MM.1S (cell line): ENCODE results near the gene GLS.

Experiments
- DNase-seq: peaks from one replicate; pipeline ENCODE4 v3.0.0-alpha.2; 2015
- H2AFZ ChIP-seq: fragments of 300-600 bp; sonication (generic); 2 replicates; pipeline ENCODE4 v1.6.0; 2016; ENCODE audit warnings: antibody characterized with exemption, low read length
- H3F3A ChIP-seq: fragments of 300-600 bp; sonication (generic); 2 replicates; pipeline ENCODE4 v1.6.1; 2016; ENCODE audit warnings: mild to moderate bottlenecking, antibody characterized with exemption, low read length, moderate library complexity, mixed read lengths; ENCODE audit not compliant: insufficient read depth
- H3K27ac ChIP-seq: fragments of 300-600 bp; sonication (generic); 2 replicates; pipeline ENCODE4 v1.5.1; 2016; ENCODE audit warnings: mild to moderate bottlenecking, low read length
- H3K27me3 ChIP-seq: fragments of 300-600 bp; sonication (generic); replicated peaks from 2 replicates; pipeline ENCODE4 v1.6.0; 2016; ENCODE audit warnings: low read length; ENCODE audit not compliant: insufficient read depth
- H3K36me3 ChIP-seq: fragments of 300-600 bp; sonication (generic); replicated peaks from 2 replicates; pipeline ENCODE4 v1.6.1; 2016; ENCODE audit warnings: mild to moderate bottlenecking, low read length, mixed read lengths; ENCODE audit not compliant: insufficient read depth
- H3K4me1 ChIP-seq: fragments of 300-600 bp; sonication (generic); 2 replicates; pipeline ENCODE4 v1.6.1; 2016; ENCODE audit warnings: low read length, mixed read lengths
- H3K4me2 ChIP-seq: fragments of 300-600 bp; sonication (generic); 2 replicates; pipeline ENCODE4 v1.6.0; 2016; ENCODE audit warnings: low read depth, low read length
- H3K4me3 ChIP-seq: fragments of 300-600 bp; sonication (generic); 2 replicates; pipeline ENCODE4 v1.5.1; 2016; ENCODE audit warnings: low read length, mixed read lengths
- H3K79me2 ChIP-seq: fragments of 300-600 bp; sonication (generic); 2 replicates; pipeline ENCODE4 v1.6.1; 2016; ENCODE audit warnings: mixed run types, low read length, mixed read lengths
- H3K9ac ChIP-seq: fragments of 300-600 bp; sonication (generic); 2 replicates; pipeline ENCODE4 v1.6.1; 2016; ENCODE audit warnings: low read length, mixed read lengths
- H3K9me2 ChIP-seq: fragments of 300-600 bp; sonication (generic); replicated peaks from 2 replicates; pipeline ENCODE4 v1.6.1; 2016; ENCODE audit warnings: mild to moderate bottlenecking, low read length, mixed read lengths; ENCODE audit not compliant: insufficient read depth
- H3K9me3 ChIP-seq: fragments of 300-600 bp; sonication (generic); replicated peaks from 2 replicates; pipeline ENCODE4 v1.6.1; 2016; ENCODE audit warnings: mild to moderate bottlenecking, low read length, mixed read lengths; ENCODE audit not compliant: insufficient read depth
- H4K20me1 ChIP-seq: fragments of 300-600 bp; sonication (generic); 2 replicates; pipeline ENCODE4 v1.6.1; 2016; ENCODE audit warnings: mild to moderate bottlenecking, low read length, moderate library complexity, mixed read lengths; ENCODE audit not compliant: insufficient read depth
- EZH2 ChIP-seq: fragments of 300-600 bp; sonication (generic); optimal IDR thresholded peaks from 2 replicates; pipeline ENCODE3; 2017; ENCODE audit warnings: low read depth, mild to moderate bottlenecking, antibody characterized with exemption, low read length, mixed read lengths
- EZH2phosphoT487 ChIP-seq: fragments of 300-600 bp; sonication (generic); IDR thresholded peaks from 2 replicates; pipeline ENCODE4 v1.6.1; 2018; ENCODE audit warnings: antibody characterized with exemption, low read length
- TF ChIP-seq, protein P1 (sequence below): fragments of 300-600 bp; sonication (generic); IDR thresholded peaks from 2 replicates; pipeline ENCODE4 v1.5.1; 2016; ENCODE audit warnings: antibody characterized with exemption, low read length, mixed read lengths

The GLS gene

DNA sequence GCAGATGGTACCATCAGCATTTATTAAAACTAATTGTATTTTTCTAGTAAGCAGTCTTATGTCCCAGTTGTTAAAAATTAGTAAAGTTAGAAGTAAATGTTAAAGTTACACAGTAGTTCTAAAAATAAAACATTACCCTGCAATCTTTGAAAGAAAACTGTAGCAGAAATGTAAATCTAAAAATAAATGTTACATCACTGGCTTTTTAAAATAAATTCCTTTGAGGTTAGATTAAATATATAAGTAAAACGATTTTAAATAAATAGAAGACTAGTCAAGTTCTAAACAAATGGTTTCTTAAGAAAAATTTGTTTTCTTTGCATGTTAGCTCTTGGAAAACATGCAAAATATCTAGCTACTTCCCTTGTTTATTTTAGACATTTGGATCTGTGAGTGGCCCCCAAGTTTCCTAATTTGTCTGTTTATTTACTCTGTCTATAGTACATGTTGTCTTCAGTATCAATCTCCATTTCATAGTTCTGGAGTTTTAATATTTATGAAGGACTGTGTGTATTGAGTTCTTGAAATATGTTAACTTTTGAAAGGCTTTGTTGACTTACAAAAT is 58.2 kb downstream of the GLS start:
- TF ChIP-seq, protein P1, sequence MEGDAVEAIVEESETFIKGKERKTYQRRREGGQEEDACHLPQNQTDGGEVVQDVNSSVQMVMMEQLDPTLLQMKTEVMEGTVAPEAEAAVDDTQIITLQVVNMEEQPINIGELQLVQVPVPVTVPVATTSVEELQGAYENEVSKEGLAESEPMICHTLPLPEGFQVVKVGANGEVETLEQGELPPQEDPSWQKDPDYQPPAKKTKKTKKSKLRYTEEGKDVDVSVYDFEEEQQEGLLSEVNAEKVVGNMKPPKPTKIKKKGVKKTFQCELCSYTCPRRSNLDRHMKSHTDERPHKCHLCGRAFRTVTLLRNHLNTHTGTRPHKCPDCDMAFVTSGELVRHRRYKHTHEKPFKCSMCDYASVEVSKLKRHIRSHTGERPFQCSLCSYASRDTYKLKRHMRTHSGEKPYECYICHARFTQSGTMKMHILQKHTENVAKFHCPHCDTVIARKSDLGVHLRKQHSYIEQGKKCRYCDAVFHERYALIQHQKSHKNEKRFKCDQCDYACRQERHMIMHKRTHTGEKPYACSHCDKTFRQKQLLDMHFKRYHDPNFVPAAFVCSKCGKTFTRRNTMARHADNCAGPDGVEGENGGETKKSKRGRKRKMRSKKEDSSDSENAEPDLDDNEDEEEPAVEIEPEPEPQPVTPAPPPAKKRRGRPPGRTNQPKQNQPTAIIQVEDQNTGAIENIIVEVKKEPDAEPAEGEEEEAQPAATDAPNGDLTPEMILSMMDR, result no peak
- TF ChIP-seq EZH2phosphoT487 (no peak), EZH2 (no peak)
- DNase-seq, result no peak
- Histone ChIP-seq H3K79me2 (no peaks in the 10 kb centered on the region), H3K4me2 (no peak overlapping the region), H3K27me3 (no peaks in the 10 kb centered on the region), H2AFZ (no peak overlapping the region), H3K9me3 (no peaks in the 10 kb centered on the region), H3K4me3 (no peak overlapping the region), H3K9me2 (no peaks in the 10 kb centered on the region), H4K20me1 (no peaks in the 10 kb centered on the region; the same call in 1 of the 2 replicates), H3K9ac (no peak overlapping the region), H3F3A (no peaks in the 10 kb centered on the region; the same call in 1 of the 2 replicates), H3K4me1 (no peaks in the 10 kb centered on the region), H3K27ac (no peak overlapping the region), H3K36me3 (peaks cover 4% of the 10 kb centered on the region; the same call in 1 of the 2 replicates)

DNA sequence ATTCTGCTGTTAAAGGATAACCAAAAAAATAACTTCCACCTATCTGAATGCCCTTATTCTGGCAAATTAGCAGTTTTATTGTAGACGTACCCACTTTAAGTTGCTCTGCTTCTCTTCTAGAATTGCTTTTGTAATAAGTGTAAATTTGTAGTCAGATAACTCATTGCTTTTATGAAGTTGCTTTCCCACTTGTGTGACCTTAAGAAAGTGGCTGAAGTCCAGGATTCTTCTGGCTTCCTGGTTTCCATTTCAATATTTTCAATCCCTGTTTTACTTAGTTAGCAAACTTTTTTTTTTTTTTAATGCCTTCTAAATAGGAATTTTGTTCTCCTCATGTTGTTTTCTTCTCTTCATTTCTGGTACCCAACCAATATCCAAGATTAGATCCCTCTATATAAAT is 59.8 kb downstream of the GLS start:
- H3K27me3 ChIP-seq, result no peaks in the 10 kb centered on the region
- peaks cover under 1% of the 10 kb centered on the region; the same call in 1 of the 2 replicates for H3K36me3 ChIP-seq
- no peak for DNase-seq
- no peak overlapping the region for H3K27ac ChIP-seq
- TF ChIP-seq EZH2, result no peak
- TF ChIP-seq EZH2phosphoT487, result no peak
- TF ChIP-seq, protein P1, result no peak
- H3K4me2 ChIP-seq, result no peak overlapping the region
- H3K9me3 ChIP-seq, result no peaks in the 10 kb centered on the region
- no peaks in the 10 kb centered on the region for H3K9me2 ChIP-seq
- H2AFZ ChIP-seq, result no peak overlapping the region
- no peak overlapping the region for H3K9ac ChIP-seq
- H3K79me2 ChIP-seq, result no peaks in the 10 kb centered on the region
- H3K4me3 ChIP-seq, result no peak overlapping the region
- no peaks in the 10 kb centered on the region for H3K4me1 ChIP-seq
- no peaks in the 10 kb centered on the region; the same call in 1 of the 2 replicates for H3F3A ChIP-seq
- H4K20me1 ChIP-seq, result no peaks in the 10 kb centered on the region; the same call in 1 of the 2 replicates

DNA sequence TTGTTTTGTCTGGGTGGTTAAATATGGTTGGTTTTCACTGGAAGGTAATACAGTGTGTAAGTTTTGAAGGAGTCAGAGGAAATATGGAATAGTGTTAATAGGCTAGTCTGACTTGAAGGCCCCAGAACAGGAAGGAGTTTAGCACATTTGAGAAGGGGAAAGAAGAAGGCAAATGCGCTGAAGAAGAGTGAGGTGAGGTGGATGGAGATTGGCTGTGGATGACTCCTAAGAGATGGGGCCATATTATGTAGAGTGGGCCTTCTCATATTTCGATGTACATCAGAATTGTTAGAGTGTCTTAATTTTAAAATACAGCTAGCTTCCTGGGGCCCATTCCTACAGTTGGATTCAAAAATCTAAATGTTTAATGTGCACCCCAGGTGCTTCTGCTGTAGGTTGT is 61.0 kb downstream of the GLS start:
- no peak overlapping the region for H3K4me2 ChIP-seq
- no peaks in the 10 kb centered on the region for H3F3A ChIP-seq
- no peaks in the 10 kb centered on the region for H3K4me1 ChIP-seq
- no peaks in the 10 kb centered on the region for H3K9me2 ChIP-seq
- no peaks in the 10 kb centered on the region for H3K79me2 ChIP-seq
- no peak overlapping the region for H2AFZ ChIP-seq
- TF ChIP-seq, protein P1, result no peak
- TF ChIP-seq EZH2 (no peak), EZH2phosphoT487 (no peak)
- H3K27ac ChIP-seq, result no peak overlapping the region
- no peaks in the 10 kb centered on the region; the same call in 1 of the 2 replicates for H3K36me3 ChIP-seq
- no peak overlapping the region for H3K4me3 ChIP-seq
- no peak overlapping the region for H3K9ac ChIP-seq
- H4K20me1 ChIP-seq, result no peaks in the 10 kb centered on the region
- no peak for DNase-seq
- no peaks in the 10 kb centered on the region for H3K9me3 ChIP-seq
- no peaks in the 10 kb centered on the region for H3K27me3 ChIP-seq
